Left colon (tissue), 2 donors: ENCODE measurements around the gene NSG1. TPM values are rescaled to one million over a fixed set of nuclear protein-coding genes. Genes with fewer than 3 reads are reported as not detected.
A peak's percentile ranks its signal among the peaks of the same experiment; 100 is the strongest.
"Not testable (repeated sequence)": the region's sequence is repeated elsewhere in the genome, so short reads cannot be mapped to it uniquely, and the experiment has no call there.

Source experiments
- ATAC-seq: fragments of 200-7000 bp; cut with Tn5 transposase; one replicate; pipeline ENCODE4 v1.9.1; 2020; ENCODE audit warnings: mild to moderate bottlenecking, moderate library complexity
- DNase-seq, 2 donors: peaks; one replicate each; pipeline ENCODE4 v3.0.0-alpha.2; 2020
- intact Hi-C, 2 donors: fragments of 100-400 bp; cut with DNase I in 1 of 2; cut with micrococcal nuclease in 1 of 2; formaldehyde crosslinking; loops; one replicate each; pipeline versions ENCODE4 v1.11.2 to v1.14.0; 2022; cut with DNase I, micrococcal nuclease
- total RNA-seq, 2 donors: library from RNA; stranded (reverse); fragmentation: NEBNext Ultra II Directional; extraction: Animal tissue kit (Norgen Biotek cat#: 25700); gene quantifications; one replicate each; pipeline ENCODE4 v1.2.1, GENCODE V29; 2021
- donor health status: DM: no; HTN: no; CAD: no.
- donor health status: DM: yes; HTN: yes; CAD: no.

NSG1 gene
- total RNA-seq, 2 donors from 2014 or later: 2.6 to 3.0 TPM

GRCh38 chr4:4455210-4455865 lies 68.4 kb downstream of the NSG1 start:
- ATAC-seq (no peak), DNase-seq (no peak)
- intact Hi-C loops: no loop called here

GRCh38 chr4:4456351-4456750 lies 69.4 kb downstream of the NSG1 start:
- no peak for ATAC-seq
- no peak for DNase-seq
- intact Hi-C loops: no loop called here

- ATAC-seq (no peak), DNase-seq (no peak)
- intact Hi-C loops: no loop called here
Observed at GRCh38 chr4:4456816-4457578, 70.1 kb downstream of the NSG1 start.

DNA sequence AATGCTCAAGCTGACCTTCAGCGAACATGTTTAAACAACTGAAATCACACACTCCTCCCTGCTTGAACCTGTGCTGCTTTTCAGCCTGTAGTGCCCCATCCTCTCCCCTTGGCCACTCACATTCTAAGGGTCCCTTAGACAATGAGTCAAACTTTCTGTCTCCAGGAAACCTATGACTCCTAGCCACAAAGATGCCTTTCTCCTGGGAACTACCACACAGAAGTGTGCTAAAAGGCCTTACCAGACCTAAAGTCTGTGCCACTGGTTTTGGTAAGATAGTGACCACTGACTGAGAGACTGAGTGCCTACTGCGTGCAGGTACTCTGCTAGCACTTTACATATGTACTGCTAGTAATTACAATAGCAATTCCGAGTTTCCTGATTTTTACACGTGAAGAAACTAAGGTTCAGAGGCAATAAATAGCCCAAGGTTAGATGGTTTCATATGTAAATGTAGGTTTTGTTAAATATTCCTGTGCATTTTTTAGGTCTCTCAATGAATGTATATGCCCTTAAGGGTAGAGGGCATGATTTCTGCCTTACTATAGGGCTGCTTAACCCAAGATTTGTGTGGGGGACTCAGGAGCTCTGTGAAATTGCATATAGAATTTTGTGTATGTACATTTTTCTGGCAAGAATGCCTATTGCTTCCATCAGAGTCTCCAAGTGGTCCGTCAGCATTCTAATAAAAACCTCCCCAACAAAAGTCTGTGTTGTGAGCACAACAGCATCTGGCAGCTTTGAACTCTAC lies 71.1 kb downstream of the NSG1 start:
- no peak for ATAC-seq
- intact Hi-C loops: no loop called here
- no peak for DNase-seq

- intact Hi-C loops: no loop called here
- DNase-seq (no peak), ATAC-seq (no peak)
Observed at GRCh38 chr4:4459181-4459580, 72.3 kb downstream of the NSG1 start.

- DNase-seq (no peak), ATAC-seq (no peak)
- intact Hi-C loops: no loop called here
Observed at GRCh38 chr4:4460759-4461158, 73.9 kb downstream of the NSG1 start.

- no peak for ATAC-seq
- intact Hi-C loops: no loop called here
- no peak for DNase-seq
Observed at GRCh38 chr4:4461178-4461577, 74.3 kb downstream of the NSG1 start.

DNA sequence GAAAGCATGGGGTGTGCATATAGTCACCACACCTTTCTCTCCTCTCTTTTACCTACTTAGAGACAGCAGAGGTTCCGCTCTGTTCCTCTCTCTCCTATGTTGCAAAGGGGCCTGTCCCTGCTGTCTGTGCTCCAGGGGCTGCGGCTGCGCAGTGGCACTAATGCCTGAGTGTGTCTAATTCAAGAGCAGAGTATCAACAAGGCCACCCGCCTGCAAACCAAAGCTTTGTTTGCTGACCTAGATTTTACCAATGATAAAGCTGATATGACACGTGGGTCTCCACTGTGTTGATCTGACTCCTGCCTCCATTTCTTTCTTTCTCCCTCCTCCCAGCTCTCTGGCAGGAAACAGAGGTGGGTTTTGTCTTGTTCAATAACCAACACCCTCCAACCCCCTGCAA lies 74.9 kb downstream of the NSG1 start:
- intact Hi-C loops: no loop called here
- ATAC-seq: peak; percentile 13
- DNase-seq: peak in 1 of 2 donors; percentile 12

DNA sequence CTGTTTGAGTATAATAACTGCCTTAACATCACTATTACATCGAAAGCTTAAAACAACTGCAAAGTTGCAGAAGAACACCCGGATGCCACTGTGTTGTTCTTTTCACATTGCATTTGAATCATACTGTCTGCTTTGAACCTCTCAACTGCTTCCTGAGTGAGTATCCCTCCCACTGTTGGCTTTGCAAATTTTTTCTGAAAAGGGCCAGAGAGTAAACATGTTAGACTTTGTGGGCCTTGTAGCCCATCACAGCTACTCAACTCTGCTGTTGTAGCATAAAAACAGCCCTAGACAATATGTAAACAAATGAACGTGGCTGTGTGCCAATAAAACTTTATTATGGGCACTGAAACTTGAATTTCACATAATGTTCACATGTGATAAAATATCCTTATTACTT lies 76.1 kb downstream of the NSG1 start:
- peak; percentile 29 for ATAC-seq
- no peak for DNase-seq
- intact Hi-C loops: no loop called here

DNA sequence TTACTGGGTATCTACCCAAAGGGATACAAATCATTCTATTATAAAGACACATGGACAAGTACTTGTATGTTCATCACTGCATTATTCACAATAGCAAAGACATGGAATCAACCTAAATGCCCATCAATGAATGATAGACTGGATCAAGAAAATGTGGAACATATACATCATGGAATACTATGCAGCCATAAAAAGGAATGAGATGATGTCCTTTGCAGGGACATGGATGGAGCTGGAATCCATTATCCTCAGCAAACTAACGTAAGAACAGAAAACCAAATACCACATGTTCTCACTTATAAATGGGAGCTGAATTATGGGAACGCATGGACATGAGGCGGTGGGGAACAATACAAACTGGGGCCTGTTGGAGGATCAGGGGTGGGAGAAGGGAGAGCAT lies 78.3 kb downstream of the NSG1 start:
- intact Hi-C loops, DNase-seq, ATAC-seq: not testable (repeated sequence)

Other genes with a start within 250 kb of the NSG1 start
- gene OTOP1, start 160.2 kb upstream of the NSG1 start, total RNA-seq: not detected
- 10 to 100 TPM; 20.0 to 25.7 TPM for gene TMEM128, start 138.9 kb upstream of the NSG1 start, total RNA-seq
- 1 to 10 TPM; 5.7 to 7.1 TPM for gene LYAR, start 96.9 kb upstream of the NSG1 start, total RNA-seq
- gene ZBTB49, start 96.9 kb upstream of the NSG1 start, total RNA-seq: 1 to 10 TPM; 3.8 to 5.5 TPM
- 10 to 100 TPM; 37.9 to 43.3 TPM for gene STX18, start 154.9 kb downstream of the NSG1 start, total RNA-seq